ENCODE results near the gene BCL2A1.
"Not testable (repeated sequence)": the region's sequence is repeated elsewhere in the genome, so short reads cannot be mapped to it uniquely, and the experiment has no call there.

Gene BCL2A1

GRCh38 chr15:79919749-79920511 is 51.1 kb downstream of the BCL2A1 start:
- no peak for DNase-seq

GRCh38 chr15:79919090-79919748 is 51.8 kb downstream of the BCL2A1 start:
- DNase-seq = no peak

GRCh38 chr15:79918278-79918677 is 52.7 kb downstream of the BCL2A1 start:
- no peak for DNase-seq

- no peak for DNase-seq
Measured at GRCh38 chr15:79916502-79917132, 54.4 kb downstream of the BCL2A1 start.

- not testable (repeated sequence) for DNase-seq
Measured at GRCh38 chr15:79915776-79916501, 55.1 kb downstream of the BCL2A1 start.

- no peak for DNase-seq
Measured at GRCh38 chr15:79914728-79915127, 56.3 kb downstream of the BCL2A1 start.
